SK-N-SH treated with all-trans-retinoic acid at 6 μM for 48 hours (cell line): ENCODE measurements around the gene CBLIF.

Experiments
- ATAC-seq: fragments of 200-7000 bp; cut with Tn5 transposase; 3 replicates; pipeline ENCODE4 v1.9.1; 2020; ENCODE audit warnings: mild to moderate bottlenecking, moderate library complexity
- ARNTL ChIP-seq: fragments of 450-650 bp; formaldehyde crosslinking; IDR thresholded peaks from 2 replicates; pipeline ENCODE4 v1.5.0; 2020; ENCODE audit warnings: low read depth, mild to moderate bottlenecking, moderate library complexity, borderline replicate concordance
- CREB5 ChIP-seq: fragments of 250-450 bp; sonication (Bioruptor Pico); IDR thresholded peaks from 2 replicates; pipeline ENCODE4 v1.5.1; 2020; ENCODE audit warnings: low read depth, mild to moderate bottlenecking, moderate library complexity
- CSDC2 ChIP-seq: fragments of 250-450 bp; sonication (Bioruptor Pico); IDR thresholded peaks from 2 replicates; pipeline ENCODE4 v1.5.0; 2020; ENCODE audit warnings: mild to moderate bottlenecking, moderate library complexity
- CSRNP3 ChIP-seq: fragments of 250-450 bp; sonication (Bioruptor Pico); IDR thresholded peaks from 2 replicates; pipeline ENCODE4 v1.5.1; 2021; ENCODE audit warnings: mild to moderate bottlenecking, moderate library complexity
- ESRRG ChIP-seq: fragments of 250-450 bp; sonication (Bioruptor Pico); IDR thresholded peaks from 2 replicates; pipeline ENCODE4 v1.6.1; 2021; ENCODE audit warnings: mild to moderate bottlenecking
- GLIS3 ChIP-seq: fragments of 250-450 bp; sonication (Bioruptor Pico); IDR thresholded peaks from 2 replicates; pipeline ENCODE4 v1.5.0; 2020; ENCODE audit warnings: mild to moderate bottlenecking, moderate library complexity
- ISL1 ChIP-seq: fragments of 250-450 bp; sonication (Bioruptor Pico); IDR thresholded peaks from 2 replicates; pipeline ENCODE4 v2.1.2; 2022; ENCODE audit warnings: mild to moderate bottlenecking, moderate library complexity
- OSR1 ChIP-seq: fragments of 250-450 bp; sonication (Bioruptor Pico); IDR thresholded peaks from 2 replicates; pipeline ENCODE4 v1.8.0; 2022; ENCODE audit warnings: moderate library complexity, mild to moderate bottlenecking, inconsistent platforms
- PATZ1 ChIP-seq: fragments of 250-450 bp; sonication (Bioruptor Pico); IDR thresholded peaks from 2 replicates; pipeline ENCODE4 v1.8.0; 2020; ENCODE audit warnings: mild to moderate bottlenecking, moderate library complexity, borderline replicate concordance
- POU6F1 ChIP-seq: fragments of 250-450 bp; sonication (Bioruptor Pico); IDR thresholded peaks from 2 replicates; pipeline ENCODE4 v1.8.0; 2021; ENCODE audit warnings: low read depth, mild to moderate bottlenecking, moderate library complexity, borderline replicate concordance
- PPARA ChIP-seq: fragments of 250-450 bp; sonication (Bioruptor Pico); IDR thresholded peaks from 2 replicates; pipeline ENCODE4 v1.5.0; 2020; ENCODE audit warnings: mild to moderate bottlenecking, borderline replicate concordance
- RARB ChIP-seq: fragments of 250-450 bp; sonication (Bioruptor Pico); IDR thresholded peaks from 2 replicates; pipeline ENCODE4 v1.8.0; 2021; ENCODE audit warnings: mild to moderate bottlenecking, moderate library complexity
- SNAI2 ChIP-seq: fragments of 250-450 bp; sonication (Bioruptor Pico); IDR thresholded peaks from 2 replicates; pipeline ENCODE4 v1.5.0; 2020; ENCODE audit warnings: mild to moderate bottlenecking, moderate library complexity
- TCF4 ChIP-seq: fragments of 250-450 bp; sonication (Bioruptor Pico); IDR thresholded peaks from 2 replicates; pipeline ENCODE4 v1.8.0; 2021; ENCODE audit warnings: mild to moderate bottlenecking, moderate library complexity, borderline replicate concordance
- TOX ChIP-seq: fragments of 250-450 bp; sonication (Bioruptor Pico); IDR thresholded peaks from 2 replicates; pipeline ENCODE4 v1.8.0; 2021; ENCODE audit warnings: mild to moderate bottlenecking, moderate library complexity, borderline replicate concordance
- TSHZ2 ChIP-seq: fragments of 250-450 bp; sonication (Bioruptor Pico); IDR thresholded peaks from 2 replicates; pipeline ENCODE4 v1.5.0; 2020; ENCODE audit warnings: mild to moderate bottlenecking, moderate library complexity
- ZFP3 ChIP-seq: fragments of 250-450 bp; sonication (Bioruptor Pico); IDR thresholded peaks from 2 replicates; pipeline ENCODE4 v1.5.0; 2020; ENCODE audit warnings: mild to moderate bottlenecking, moderate library complexity
- ZFP30 ChIP-seq: fragments of 450-650 bp; formaldehyde crosslinking; IDR thresholded peaks from 2 replicates; pipeline ENCODE4 v1.5.0; 2022; ENCODE audit warnings: mild to moderate bottlenecking, moderate library complexity
- ZNF565 ChIP-seq: fragments of 450-650 bp; formaldehyde crosslinking; conservative IDR thresholded peaks from 2 replicates; pipeline ENCODE4 v1.5.0; 2020; ENCODE audit warnings: low read depth, mild to moderate bottlenecking, moderate library complexity
- ZNF70 ChIP-seq: fragments of 450-650 bp; formaldehyde crosslinking; IDR thresholded peaks from 2 replicates; pipeline ENCODE4 v1.5.0; 2020; ENCODE audit warnings: mild to moderate bottlenecking, moderate library complexity
- ZNF8 ChIP-seq: fragments of 450-650 bp; formaldehyde crosslinking; IDR thresholded peaks from 2 replicates; pipeline ENCODE4 v1.5.0; 2020; ENCODE audit warnings: mild to moderate bottlenecking, moderate library complexity

The CBLIF gene

GRCh38 chr11:59792507-59792906 is 52.8 kb downstream of the CBLIF start:
- TF ChIP-seq TOX (CRISPR knock-in tag) = no peak
- TF ChIP-seq ZFP30 (CRISPR knock-in tag) = no peak
- no peak for TF ChIP-seq CSDC2
- TF ChIP-seq CREB5 (CRISPR knock-in tag) = no peak
- no peak for TF ChIP-seq ISL1 (CRISPR knock-in tag)
- no peak for ATAC-seq

- ATAC-seq = no peak
- TF ChIP-seq ZNF70 (CRISPR knock-in tag) = no peak
- no peak for TF ChIP-seq ZNF8 (CRISPR knock-in tag)
- no peak for TF ChIP-seq OSR1 (CRISPR knock-in tag)
- TF ChIP-seq GLIS3 = no peak
- no peak for TF ChIP-seq ZNF565 (CRISPR knock-in tag)
- no peak for TF ChIP-seq ZFP30 (CRISPR knock-in tag)
- no peak for TF ChIP-seq CSRNP3 (CRISPR knock-in tag)
- TF ChIP-seq POU6F1 (CRISPR knock-in tag) = no peak
- no peak for TF ChIP-seq ISL1 (CRISPR knock-in tag)
- no peak for TF ChIP-seq ZFP3 (CRISPR knock-in tag)
- TF ChIP-seq PPARA (CRISPR knock-in tag) = no peak
- TF ChIP-seq ESRRG (CRISPR knock-in tag) = no peak
- no peak for TF ChIP-seq SNAI2 (CRISPR knock-in tag)
- TF ChIP-seq RARB (CRISPR knock-in tag) = no peak
- TF ChIP-seq ARNTL = no peak
Measured at GRCh38 chr11:59791639-59792038, 53.7 kb downstream of the CBLIF start.

- TF ChIP-seq PATZ1 (CRISPR knock-in tag) (no peak), CREB5 (CRISPR knock-in tag) (no peak), ZFP3 (CRISPR knock-in tag) (no peak), CSRNP3 (CRISPR knock-in tag) (no peak), OSR1 (CRISPR knock-in tag) (no peak), CSDC2 (no peak), SNAI2 (CRISPR knock-in tag) (no peak), TCF4 (CRISPR knock-in tag) (no peak), ZNF70 (CRISPR knock-in tag) (no peak), POU6F1 (CRISPR knock-in tag) (no peak), TSHZ2 (CRISPR knock-in tag) (no peak), ISL1 (CRISPR knock-in tag) (no peak), TOX (CRISPR knock-in tag) (no peak), PPARA (CRISPR knock-in tag) (no peak), GLIS3 (no peak), ZNF8 (CRISPR knock-in tag) (no peak)
- TF ChIP-seq, all 23 proteins: peak for 0
- ATAC-seq = peak; percentile 88
Measured at GRCh38 chr11:59787816-59788215, 57.5 kb downstream of the CBLIF start.
